Esophagus muscularis mucosa (tissue), 4 donors: ENCODE measurements around the gene LCE1E.

Source experiments
- CTCF ChIP-seq, 3 experiments: fragments of 200-600 bp in 2 of 3; fragments of 450-650 bp in 1 of 3; sonication (generic) in 2 of 3; IDR thresholded peaks; one replicate each; pipeline ENCODE4 v1.5.1; 2017 to 2019; ENCODE audit warnings: antibody characterized with exemption in 3 of 3, mild to moderate bottlenecking in 2 of 3, moderate library complexity in 1 of 3
- EP300 ChIP-seq: sonication (generic); formaldehyde crosslinking; IDR thresholded peaks from one replicate; pipeline ENCODE4 v1.6.1; 2017; ENCODE audit warnings: antibody characterized with exemption
- POLR2A ChIP-seq: fragments of 450-650 bp; IDR thresholded peaks from one replicate; pipeline ENCODE4 v1.6.1; 2017; ENCODE audit warnings: antibody characterized with exemption, moderate library complexity, mild to moderate bottlenecking, low read depth
- POLR2AphosphoS5 ChIP-seq, 2 donors: sonication (generic); formaldehyde crosslinking; IDR thresholded peaks; one replicate each; pipeline ENCODE4 v1.6.1; 2017; ENCODE audit warnings: antibody characterized with exemption in 2 of 2

GRCh38 chr1:152777510-152778137, 8.4 kb upstream of the LCE1E start:
- TF ChIP-seq CTCF (IDR thresholded peaks at IDR 0.05), result no peak
- TF ChIP-seq EP300, result no peak
- no peak for TF ChIP-seq POLR2AphosphoS5 (IDR thresholded peaks at IDR 0.05)
- no peak for TF ChIP-seq POLR2A
